Erythroblast (primary cell): Measurements from ENCODE around the gene SETBP1.

Experiments
- DNase-seq, 2 experiments: peaks; one replicate each; lab custom pipeline; 2025; lab: John Stamatoyannopoulos, UW
- GATA1 ChIP-seq: IDR thresholded peaks from 2 replicates; pipeline ENCODE4 v1.6.1; 2011; ENCODE audit warnings: low read depth, mild to moderate bottlenecking, control low read depth, low read length, moderate library complexity
- POLR2A ChIP-seq: IDR thresholded peaks from 2 replicates; pipeline ENCODE4 v1.6.1; 2011; ENCODE audit warnings: mild to moderate bottlenecking, low read length

Gene SETBP1

GRCh38 chr18:44735096-44735495, 54.4 kb downstream of the SETBP1 start:
- no peak for DNase-seq
- TF ChIP-seq POLR2A (no peak), GATA1 (no peak)

DNA sequence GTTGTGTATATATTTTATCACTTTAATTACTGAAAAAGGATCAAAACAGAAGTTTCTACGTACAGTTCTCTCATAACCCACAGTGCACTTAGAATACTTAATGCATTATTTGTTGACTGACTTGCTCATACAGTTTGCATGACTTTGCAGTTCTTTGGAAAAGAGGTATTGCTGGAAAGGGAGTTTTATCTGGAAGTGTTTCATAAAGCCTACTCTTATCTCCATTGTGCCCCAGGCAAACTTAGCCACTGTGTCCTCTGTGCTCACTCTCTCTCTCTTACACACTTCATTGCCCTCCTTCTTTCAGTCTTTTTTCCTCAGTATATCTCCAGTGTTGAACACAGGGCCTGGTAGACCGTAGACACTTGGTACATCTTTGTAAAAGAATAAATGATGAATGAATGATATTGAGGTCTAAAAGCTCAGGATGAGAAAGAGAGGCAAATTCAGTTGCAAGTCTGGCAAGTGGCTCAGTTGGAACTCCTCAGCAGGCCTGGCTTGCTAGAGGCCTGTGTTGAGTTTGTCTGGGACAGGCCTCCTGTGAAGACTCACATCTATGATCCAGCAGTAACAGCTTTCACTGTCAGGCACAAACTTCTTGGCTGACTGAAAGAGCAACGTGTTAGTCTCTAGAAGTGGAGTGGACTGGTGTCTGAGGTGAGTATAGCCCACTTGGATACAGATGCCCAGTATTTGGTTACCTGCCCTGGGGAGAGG, 56.1 kb downstream of the SETBP1 start:
- DNase-seq: peak; percentile 31 to 34
- TF ChIP-seq GATA1 (no peak), POLR2A (no peak)

- no peak for DNase-seq
- TF ChIP-seq POLR2A (no peak), GATA1 (no peak)
Measured at GRCh38 chr18:44737623-44738022, 56.9 kb downstream of the SETBP1 start.

- TF ChIP-seq GATA1 (no peak), POLR2A (no peak)
- DNase-seq: no peak
Measured at GRCh38 chr18:44740000-44740399, 59.3 kb downstream of the SETBP1 start.

GRCh38 chr18:44741085-44741484, 60.4 kb downstream of the SETBP1 start:
- TF ChIP-seq GATA1 (no peak), POLR2A (no peak)
- DNase-seq: no peak

DNA sequence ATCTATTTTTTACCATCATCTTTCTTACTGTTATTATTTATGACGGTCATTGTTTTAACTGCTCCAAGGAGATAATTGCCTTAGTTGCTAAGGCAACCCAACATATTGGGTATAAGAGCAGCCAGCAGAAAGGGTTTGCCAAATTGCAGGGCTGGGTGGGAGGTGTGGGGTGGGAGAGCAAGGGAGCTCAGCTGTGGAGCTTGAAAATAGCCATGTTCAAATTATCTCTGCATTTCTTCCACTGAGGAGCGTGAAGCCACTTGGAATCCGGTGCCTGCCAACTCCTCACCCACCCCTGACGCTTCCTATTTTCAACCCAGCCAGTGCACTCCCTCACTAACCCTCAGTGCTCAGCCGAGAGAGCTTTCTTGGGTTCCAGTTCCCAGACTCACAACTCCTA, 60.8 kb downstream of the SETBP1 start:
- TF ChIP-seq POLR2A (no peak), GATA1 (no peak)

GRCh38 chr18:44742126-44742525, 61.4 kb downstream of the SETBP1 start:
- DNase-seq: no peak
- TF ChIP-seq POLR2A: no peak
- TF ChIP-seq GATA1: no peak

More for the DNA sequence above, 60.8 kb downstream of the SETBP1 start:
- no peak for DNase-seq

DNA sequence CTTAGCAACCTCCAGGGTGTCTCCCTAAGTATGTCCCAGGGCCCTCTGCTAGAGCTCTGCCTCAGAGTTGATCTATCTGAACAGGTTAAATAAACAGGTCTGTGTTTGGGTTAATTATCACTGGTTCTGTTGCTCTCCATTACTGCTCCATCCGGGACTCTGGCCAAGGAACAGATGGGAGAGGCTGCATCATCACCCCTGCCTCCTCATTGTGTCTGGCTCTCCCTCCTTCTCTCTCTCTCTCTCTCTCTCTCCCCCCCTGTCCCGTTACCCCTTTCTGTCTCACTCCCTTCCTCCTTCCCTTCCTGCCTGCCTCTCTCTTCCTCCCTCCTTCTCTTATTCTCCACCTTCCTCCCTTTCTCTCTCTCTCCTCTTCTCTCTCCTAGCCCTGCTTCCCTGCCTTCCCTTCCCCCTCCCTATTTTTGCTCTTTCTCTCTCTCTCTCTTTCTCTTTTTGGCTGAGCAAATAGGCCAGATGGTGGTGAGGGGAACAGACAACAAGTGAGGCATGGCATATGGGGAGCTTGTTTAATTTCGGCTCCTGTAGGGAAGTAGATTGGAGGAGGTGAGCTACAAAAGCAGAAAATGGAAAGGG, 62.1 kb downstream of the SETBP1 start:
- DNase-seq: no peak
- TF ChIP-seq POLR2A: no peak
- no peak for TF ChIP-seq GATA1

GRCh38 chr18:44743631-44744030, 62.9 kb downstream of the SETBP1 start:
- no peak for DNase-seq
- TF ChIP-seq POLR2A (no peak), GATA1 (no peak)

DNA sequence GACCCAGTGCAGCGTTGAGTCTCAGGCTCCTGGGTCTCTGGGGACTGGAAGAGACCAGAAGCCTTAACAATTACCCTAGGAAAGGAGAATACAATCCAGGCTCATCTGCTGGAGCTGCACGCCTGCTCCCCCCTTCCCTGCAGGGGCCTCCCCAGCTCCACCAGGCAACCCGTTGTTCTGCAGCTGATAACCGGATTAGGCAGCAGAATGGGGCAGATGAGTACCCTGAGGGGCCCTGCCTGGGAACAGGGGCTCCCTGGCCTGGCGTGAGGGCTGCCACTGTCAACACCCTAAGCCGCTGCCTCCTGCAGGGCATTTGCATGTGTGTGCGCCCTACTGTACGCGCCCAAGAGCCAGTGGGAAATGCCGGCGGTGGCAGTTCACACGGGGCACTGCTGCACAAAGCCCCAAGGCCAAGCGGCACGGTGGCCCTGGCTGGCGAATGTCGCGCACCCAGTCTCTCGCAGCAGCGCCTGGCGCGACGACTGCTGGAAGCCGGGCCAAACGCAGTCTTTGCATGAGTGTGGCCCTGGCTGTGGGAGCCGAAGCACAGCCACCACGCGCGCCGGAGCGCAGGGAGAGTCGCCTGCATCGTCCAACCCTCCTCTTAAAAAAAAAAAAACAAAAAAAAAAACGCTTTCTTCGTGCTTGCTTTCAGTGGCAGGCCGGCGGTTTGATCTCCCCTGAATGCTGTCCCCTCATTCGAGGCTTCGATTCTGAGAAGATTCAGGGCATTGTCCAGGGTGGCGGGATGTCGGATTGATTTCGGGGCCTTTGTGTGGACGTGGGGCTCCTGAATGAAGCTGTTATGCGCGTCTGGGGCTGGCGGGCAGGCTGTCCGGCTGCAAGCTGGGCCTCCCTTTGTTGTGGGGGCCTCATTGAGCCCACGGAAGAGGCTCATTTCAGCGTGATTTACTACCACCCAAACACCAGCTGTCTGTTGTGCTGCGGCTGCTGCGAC, 63.8 kb downstream of the SETBP1 start:
- TF ChIP-seq GATA1 (no peak), POLR2A (no peak)
- DNase-seq: no peak

- no peak for DNase-seq
- TF ChIP-seq POLR2A (no peak), GATA1 (no peak)
Measured at GRCh38 chr18:44747157-44747556, 66.5 kb downstream of the SETBP1 start.

DNA sequence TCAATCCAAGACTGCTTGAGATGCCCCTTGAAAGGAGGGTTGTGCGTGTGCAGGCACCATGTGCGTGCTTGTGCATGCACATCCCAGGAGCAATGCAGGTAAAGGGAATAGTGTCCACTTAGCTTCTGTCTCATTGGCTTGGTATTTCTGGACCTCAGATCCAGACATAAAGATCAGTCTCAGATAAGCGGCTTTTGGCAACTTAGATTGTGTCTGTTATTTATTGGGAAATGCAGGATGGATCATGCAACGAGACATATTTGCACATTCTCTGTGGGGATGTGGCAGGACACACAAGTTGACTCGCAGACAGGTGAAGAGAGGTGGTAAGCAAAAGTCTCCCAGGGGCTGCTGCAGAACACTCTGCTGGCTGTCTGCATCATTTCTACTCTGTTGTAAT, 67.9 kb downstream of the SETBP1 start:
- no peak for TF ChIP-seq GATA1
- no peak for TF ChIP-seq POLR2A
- no peak for DNase-seq

- TF ChIP-seq GATA1 (no peak), POLR2A (no peak)
- no peak for DNase-seq
Measured at GRCh38 chr18:44750774-44751173, 70.1 kb downstream of the SETBP1 start.

DNA sequence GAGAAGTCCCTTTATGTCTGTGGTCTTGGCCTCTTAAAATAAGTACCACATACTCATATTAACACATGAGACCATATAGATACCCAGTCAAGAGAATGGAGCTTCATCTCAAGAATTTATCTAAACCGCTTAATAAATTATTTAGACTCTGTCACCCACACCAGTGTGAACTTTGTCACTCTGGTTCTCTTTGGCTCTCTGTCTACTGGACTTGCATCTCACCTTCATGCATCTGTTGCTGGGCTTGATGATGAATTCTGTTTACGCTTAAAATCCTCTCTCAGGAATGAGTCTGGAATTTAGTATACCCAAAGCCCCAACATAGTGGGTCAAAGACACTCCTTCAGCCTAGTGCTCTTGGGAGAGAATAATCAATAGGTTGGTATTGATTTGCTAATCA, 73.9 kb downstream of the SETBP1 start:
- TF ChIP-seq GATA1: no peak
- TF ChIP-seq POLR2A: no peak
- no peak for DNase-seq
